ENCODE results near the gene RAP1A.

DNA sequence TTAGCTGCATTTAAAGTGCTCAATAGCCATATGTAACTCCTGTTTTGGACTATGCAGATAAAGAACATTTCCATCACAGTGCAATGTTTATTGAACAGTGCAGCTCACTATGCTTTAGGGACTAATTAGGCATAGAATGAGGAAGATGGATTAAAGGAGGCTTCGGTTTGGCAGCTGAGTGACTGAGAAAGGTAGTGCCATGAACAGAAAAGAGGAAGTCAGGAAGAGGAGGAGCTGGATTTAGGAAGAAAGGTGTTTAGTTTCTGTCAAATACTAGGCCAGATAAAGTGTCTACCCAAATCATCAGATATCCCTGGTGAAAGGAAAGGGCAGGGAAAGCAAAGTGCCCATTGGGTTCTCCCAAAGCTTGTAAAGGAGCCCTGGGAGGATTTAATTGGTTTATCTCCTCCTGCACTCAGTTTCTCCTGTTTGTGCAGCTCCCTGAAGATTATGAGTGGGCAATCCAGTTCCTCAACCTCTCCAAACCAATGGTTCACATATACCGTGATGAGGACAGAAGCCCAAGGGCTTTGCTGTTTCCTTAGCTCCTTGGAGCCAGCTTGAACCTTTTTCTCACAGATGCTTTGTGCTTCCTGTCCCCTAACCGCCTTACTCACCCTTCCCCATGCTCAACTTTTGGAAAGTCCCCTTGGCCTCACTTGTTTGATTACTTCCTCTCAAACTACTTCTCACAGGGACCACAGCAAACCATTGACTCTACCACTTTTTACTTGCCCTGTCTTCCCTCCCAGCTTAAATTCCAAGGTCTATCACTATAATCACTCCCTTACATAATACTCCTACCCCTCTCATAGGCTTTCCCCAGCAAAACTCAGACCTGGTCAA is 3.5 kb upstream of the RAP1A start:
- no peak for TF ChIP-seq BHLHE40 (IDR thresholded peaks at IDR 0.05; ENCODE audit: borderline replicate concordance)
- TF ChIP-seq FOXK2 (IDR thresholded peaks at IDR 0.05), result no peak
- no peak for TF ChIP-seq ARNT (IDR thresholded peaks at IDR 0.05)
- TF ChIP-seq ELF4 (IDR thresholded peaks at IDR 0.05), result no peak
- TF ChIP-seq SP1 (IDR thresholded peaks at IDR 0.05), result no peak
- no peak for TF ChIP-seq FOXA1 (IDR thresholded peaks at IDR 0.05)
- no peak for TF ChIP-seq NFRKB (IDR thresholded peaks at IDR 0.05)
- TF ChIP-seq ZNF384 (IDR thresholded peaks at IDR 0.05), result no peak
- TF ChIP-seq CTBP1 (IDR thresholded peaks at IDR 0.05; ENCODE audit: borderline replicate concordance), result no peak
- no peak for TF ChIP-seq TARDBP (IDR thresholded peaks at IDR 0.05)

All from HEK293T (cell line).